SW480 (cell line): ENCODE results near the gene RBCK1.
"Not testable (repeated sequence)": the region's sequence is repeated elsewhere in the genome, so short reads cannot be mapped to it uniquely, and the experiment has no call there.

Experiments used
- DNase-seq: peaks from one replicate; pipeline ENCODE4 v3.0.0-alpha.2; 2016; ENCODE audit warnings: low spot score

Gene RBCK1

DNA sequence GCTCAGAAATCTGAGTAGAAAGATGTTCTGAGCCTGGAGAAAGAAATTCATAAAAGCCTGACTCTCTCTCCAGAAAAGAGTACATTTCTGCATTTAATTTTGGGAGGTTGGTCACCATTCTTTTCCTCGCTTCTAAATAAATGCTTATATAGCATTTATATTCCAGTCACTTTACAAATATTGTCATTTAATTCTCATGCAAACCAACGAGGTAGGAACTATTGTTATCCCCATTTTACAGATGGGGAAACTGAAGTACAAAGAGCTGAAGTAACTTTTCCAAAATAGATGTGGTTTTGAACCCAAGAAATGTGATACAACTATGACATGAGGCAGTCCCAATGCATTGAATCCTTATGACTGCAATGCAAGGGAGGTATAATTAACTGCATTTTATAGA lies 32.0 kb upstream of the RBCK1 start:
- DNase-seq, result no peak

- no peak for DNase-seq
These were observed 31.3 kb upstream of the RBCK1 start for GRCh38 chr20:376750-377149.

- not testable (repeated sequence) for DNase-seq
These were observed 30.5 kb upstream of the RBCK1 start for GRCh38 chr20:377578-377977.

DNA sequence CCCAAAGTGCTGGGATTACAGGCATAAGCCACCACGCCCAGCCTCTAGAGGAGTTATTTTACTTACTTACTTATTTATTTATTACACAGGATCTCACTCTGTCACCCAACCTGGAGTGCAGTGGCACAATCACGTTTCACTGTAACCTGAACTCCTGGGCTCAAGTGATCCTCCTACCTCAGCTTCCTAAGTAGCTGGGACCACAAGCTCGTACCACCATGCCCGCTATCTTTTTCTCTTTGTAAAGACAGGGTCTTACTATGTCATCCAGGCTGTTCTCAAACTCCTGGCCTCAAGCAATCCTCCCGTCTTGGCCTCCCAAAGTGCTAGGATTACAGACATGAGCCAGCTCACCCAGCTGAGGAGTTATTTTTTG lies 29.1 kb upstream of the RBCK1 start:
- DNase-seq, result no peak

- DNase-seq, result peak; percentile 97
These were observed 27.1 kb upstream of the RBCK1 start for GRCh38 chr20:380763-381580.

GRCh38 chr20:381581-382290 lies 26.4 kb upstream of the RBCK1 start:
- DNase-seq, result peak; percentile 96

DNA sequence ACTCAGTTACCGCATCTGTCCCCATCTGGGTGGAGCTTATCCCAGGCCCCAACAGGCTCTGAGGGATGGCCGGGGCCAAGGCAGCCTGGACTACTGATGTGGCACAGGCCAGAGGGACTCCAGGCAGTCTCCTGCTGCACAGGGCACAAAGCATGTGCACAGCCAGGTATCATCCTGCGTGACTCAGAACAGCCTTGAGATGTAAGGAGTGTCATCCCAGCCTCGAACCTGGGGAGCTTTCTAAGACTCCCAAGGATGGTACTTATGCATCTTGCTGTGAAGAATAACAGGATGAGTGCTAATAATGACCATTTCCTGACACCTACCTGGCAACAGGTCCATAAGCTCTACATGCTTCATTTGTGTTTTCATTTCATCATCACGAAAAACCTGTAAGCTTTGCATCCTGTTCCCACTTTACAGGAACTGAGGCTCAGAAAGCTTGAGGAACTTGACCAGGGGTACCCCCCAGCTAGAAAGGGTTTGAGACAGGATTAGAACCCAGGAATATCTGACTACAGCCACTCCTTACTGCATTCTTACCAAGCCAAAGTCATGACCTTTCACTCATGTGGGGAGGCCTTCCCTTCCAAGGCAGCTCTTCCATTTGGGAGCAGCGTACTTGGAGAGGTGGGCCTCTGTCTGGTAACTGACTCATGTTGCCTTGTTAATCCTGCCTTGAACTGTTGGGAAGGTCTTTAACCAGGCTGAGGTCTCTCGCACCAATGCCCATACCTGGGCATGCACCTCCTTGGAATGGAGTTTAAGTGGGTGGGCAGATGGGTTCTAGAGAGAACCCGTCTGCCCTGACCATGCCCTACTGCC lies 25.6 kb upstream of the RBCK1 start:
- DNase-seq, result no peak

GRCh38 chr20:383889-384288 lies 24.2 kb upstream of the RBCK1 start:
- no peak for DNase-seq

DNA sequence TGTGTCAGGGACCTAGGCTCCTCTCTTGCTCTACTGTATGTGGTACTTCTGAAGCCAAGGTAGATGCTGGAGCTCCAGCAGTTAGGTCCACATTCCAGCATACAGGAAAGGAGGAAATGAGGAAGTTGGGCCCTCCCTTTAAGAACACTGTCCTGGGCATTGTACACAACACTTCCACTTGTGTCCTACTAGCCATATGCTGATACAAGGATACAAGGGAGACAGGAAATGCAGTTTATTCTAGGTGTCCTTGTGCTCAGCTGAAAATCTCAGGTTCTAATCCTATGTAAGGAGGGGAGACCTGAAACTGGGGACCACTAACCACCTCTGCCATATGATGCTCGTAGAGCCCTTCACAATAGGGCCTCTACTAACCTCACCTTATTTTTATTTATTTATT lies 23.4 kb upstream of the RBCK1 start:
- no peak for DNase-seq

DNA sequence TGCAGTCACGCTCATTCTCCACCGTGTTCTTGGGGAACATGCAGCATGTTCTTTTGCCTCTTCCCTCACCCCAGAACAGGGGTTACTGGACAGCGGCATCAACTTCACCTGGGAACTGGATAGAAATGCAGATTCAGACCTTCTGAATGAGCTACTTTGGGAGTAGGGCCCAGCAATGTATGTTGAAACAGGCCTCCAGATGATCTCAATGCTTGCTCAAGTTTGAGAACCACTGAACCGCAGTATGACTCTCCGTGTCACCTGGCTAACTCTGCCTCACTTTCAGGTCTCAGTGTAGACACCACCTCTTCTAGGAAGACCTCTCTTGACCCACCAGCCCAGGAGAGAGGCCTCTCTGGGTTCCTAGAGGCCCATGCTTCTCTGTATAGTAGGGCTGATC lies 22.7 kb upstream of the RBCK1 start:
- no peak for DNase-seq

DNA sequence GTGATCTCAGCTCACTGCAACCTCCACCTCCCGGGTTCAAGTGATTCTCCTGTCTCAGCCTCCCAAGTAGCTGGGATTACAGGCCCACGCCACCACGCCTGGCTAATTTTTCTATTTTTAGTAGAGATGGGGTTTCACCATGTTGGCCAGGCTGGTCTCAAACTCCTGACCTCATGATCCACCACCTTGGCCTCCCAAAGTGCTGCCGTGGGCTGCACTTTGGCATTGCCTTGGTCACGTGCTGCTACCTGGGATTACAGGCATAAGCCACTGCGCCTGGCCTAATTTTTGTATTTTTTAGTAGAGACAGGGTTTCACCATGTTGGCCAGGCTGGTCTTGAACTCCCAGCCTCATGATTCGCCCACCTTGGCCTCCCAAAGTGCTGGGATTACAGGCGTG lies 21.5 kb upstream of the RBCK1 start:
- not testable (repeated sequence) for DNase-seq

DNA sequence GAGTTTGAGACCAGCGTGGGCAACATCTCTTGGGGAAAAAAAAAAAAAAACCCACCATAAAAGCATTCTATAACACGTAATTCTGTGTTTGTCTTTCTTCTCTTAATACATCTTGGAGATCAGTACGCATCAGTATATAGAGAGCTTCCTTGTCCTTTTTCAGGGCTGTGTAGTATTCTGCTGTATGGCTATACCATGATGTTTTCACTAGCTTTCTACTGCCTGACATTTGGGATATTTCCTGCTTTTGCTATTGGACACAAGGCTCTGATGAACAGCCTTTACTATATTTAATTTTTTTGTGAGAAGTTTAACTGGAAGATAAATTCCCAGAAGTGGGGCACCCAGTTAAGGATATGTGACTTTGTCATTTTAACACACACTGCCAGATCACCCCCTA lies 20.6 kb upstream of the RBCK1 start:
- no peak for DNase-seq

DNA sequence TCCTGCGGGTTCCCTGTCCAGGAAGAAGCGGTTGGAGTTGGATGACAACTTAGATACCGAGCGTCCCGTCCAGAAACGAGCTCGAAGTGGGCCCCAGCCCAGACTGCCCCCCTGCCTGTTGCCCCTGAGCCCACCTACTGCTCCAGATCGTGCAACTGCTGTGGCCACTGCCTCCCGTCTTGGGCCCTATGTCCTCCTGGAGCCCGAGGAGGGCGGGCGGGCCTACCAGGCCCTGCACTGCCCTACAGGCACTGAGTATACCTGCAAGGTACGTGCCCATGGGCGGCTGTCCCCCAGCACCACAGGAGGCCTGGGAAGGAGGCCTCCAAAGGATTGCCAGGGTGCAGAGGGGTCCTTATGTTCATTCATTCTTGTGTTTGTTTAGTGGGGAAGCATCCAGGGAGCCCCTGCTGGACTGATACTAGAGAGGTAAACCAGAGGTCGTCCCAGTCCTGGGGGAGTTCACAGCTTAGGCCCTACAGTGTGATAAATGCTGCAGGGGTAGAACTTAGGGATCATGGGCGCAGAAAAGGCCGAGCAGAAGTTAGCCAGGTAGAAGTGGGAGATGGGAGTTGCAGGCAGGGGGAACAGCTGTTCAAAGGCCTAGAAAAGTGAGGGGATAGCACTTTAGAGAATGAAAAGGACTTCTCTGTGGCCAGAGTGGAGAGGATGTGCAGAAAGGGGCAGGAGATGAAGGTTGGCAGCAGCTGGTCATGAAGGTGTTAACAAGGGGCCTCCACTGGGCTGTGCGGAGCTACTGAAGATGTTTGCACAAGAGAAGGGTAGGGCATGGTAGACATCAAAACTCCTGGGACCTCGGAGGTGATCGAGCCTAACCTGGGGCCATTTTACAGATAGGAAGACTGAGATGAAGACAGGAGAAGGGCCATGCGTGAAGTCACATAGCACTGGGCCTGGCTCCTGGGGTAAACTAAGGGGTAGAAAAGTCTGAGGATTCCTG lies 19.8 kb upstream of the RBCK1 start:
- no peak for DNase-seq

GRCh38 chr20:389220-389619 lies 18.9 kb upstream of the RBCK1 start:
- DNase-seq, result no peak

- no peak for DNase-seq
These were observed 16.9 kb upstream of the RBCK1 start for GRCh38 chr20:391041-391711.

DNA sequence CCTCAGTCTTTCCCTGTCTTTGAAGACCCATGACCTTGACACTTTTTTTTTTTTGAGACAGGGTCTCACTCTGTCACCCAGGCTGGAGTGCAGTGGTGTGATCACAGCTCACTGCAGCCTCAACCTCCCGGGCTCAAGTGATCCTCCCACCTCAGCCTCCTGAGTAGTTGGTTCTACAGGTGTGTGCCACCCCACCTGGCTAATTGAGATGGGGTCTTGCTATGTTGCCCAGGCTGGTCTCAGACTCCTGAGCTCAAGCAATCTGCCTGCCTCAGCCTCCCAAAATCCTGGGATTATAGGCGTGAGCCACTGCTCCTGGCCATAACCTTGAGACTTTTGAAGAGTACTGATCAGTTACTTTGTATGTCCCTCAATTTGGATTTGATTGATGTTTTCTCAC lies 14.8 kb upstream of the RBCK1 start:
- not testable (repeated sequence) for DNase-seq

GRCh38 chr20:396252-396618 lies 11.9 kb upstream of the RBCK1 start:
- no peak for DNase-seq

- no peak for DNase-seq
These were observed 11.3 kb upstream of the RBCK1 start for GRCh38 chr20:396619-397431.

GRCh38 chr20:397432-398237 lies 10.5 kb upstream of the RBCK1 start:
- no peak for DNase-seq
